Urothelium cell line (cell line): ENCODE data around the gene HTATSF1.

Experiments used
- DNase-seq: peaks from one replicate; pipeline ENCODE4 v3.0.0; 2011; ENCODE audit warnings: low spot score, mixed read lengths
- FAIRE-seq: peaks from 2 replicates; lab custom pipeline; 2011; peaks lifted over from hg19 to GRCh38; lab: Jason Lieb, UNC

HTATSF1 gene

DNA sequence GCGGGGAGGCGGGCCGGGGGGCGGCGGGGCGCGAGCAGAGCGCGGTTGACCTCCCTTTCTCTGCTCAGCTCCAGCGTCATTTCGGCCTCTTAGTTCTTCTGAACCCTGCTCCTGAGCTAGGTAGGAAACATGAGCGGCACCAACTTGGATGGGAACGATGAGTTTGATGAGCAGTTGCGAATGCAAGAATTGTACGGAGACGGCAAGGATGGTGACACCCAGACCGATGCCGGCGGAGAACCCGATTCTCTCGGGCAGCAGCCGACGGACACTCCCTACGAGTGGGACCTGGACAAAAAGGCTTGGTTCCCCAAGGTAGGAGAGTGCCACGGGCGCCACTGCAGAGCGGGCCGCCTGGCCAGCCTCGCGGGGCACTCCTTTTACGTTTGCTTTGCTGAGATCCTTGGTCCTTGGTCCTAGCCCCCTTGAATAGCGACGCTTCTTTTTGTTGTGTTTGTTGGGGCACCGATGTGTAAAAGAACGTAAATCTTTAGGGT is at the start of gene HTATSF1:
HTATSF1 (plus strand) TSS at position 37 of the 497 bp plus-strand sequence; CDS start at position 130, 93 bp downstream.
- DNase-seq (no peak), FAIRE-seq (no peak)

DNA sequence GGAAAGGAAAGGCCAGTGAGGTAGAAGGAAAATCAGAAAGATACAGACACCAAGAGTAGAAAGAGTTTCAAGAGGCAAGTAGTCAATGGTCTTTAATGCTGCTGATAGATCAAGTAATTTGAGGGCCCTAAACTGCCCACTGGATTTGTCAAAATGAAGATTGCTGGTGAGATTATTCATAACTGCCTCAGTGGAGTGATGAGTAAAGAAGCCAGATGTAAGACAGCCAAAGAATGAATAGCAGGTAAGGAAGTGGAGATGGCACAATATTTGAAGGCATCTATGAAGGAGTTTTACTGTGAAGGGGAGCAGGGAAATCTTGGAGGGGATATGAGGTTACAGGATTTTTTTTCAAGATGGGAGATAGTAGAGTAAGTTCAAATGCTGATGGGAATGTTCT is 49.4 kb upstream of the HTATSF1 start:
- no peak for FAIRE-seq

DNA sequence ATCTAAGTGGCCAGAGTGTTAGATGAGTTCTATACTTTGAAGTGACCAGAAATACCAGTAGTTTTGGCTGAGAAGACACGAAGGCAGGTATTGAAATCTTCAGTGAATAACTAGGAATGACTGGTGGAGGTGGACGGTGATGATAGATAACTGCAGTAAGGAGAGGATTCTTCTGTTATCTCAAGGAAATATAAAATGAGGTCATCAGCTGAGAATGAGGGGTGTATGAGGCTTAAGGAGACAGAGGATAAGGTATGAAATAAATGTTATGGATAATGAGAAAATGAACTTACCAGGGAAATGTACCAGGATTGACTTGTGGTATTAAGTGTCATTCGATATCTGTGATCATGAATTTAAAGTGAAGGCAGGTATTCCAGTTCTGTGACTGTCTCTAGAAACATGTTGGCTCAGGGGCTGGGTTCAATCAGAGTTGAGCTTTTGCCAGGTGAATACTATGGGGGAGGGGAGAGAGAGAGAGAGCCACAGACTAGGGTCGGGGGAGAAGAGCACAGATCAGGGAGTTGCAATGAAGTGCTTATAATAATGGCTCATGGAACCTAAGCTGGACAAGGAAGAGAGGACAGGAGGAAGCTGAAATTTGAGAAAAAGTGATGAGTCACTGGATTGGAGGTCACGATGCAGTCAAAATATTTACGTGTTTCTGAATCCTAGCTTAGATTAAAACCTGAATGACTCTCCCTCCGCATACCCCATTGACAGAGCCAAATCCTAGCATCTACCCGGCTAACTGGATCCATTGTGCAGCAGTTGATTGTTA is 47.2 kb upstream of the HTATSF1 start:
- DNase-seq (no peak), FAIRE-seq (no peak)

More for the DNA sequence above, 49.4 kb upstream of the HTATSF1 start:
- no peak for DNase-seq

- no peak for FAIRE-seq
- no peak for DNase-seq
Observed at GRCh38 chrX:136452614-136453013, 44.8 kb upstream of the HTATSF1 start.

GRCh38 chrX:136453114-136453513 is 44.3 kb upstream of the HTATSF1 start:
- DNase-seq (no peak), FAIRE-seq (no peak)

- FAIRE-seq (no peak), DNase-seq (no peak)
Observed at GRCh38 chrX:136453771-136454170, 43.6 kb upstream of the HTATSF1 start.

GRCh38 chrX:136456133-136456532 is 41.3 kb upstream of the HTATSF1 start:
- FAIRE-seq (no peak), DNase-seq (no peak)

DNA sequence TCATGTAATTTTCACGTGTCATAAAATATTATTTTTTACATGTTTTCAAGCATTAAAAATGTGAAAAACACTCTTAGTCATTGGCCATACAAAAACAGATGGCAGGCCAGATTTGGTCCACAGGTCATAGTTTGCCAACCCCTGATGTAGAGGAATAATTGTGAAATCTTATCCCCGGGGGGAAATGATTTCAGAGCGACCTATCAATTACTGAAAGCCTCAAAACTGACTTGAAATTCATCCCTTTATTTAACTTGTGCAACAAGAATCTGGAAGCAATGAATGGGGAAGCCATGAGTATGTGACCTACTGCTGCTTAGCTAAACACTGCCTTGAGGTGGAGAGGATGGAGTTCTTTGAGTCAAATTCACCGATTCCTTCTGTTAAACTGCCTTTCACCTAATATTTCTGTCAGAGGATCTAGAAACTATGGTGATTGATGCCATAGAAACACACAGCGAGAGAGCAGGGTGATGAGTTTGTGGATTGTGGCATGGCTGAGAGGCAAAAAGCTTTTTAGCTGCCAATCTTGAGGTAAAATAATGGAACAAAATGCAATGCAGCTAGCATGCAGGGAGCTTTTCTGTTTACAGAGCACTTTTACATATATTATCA is 40.0 kb upstream of the HTATSF1 start:
- FAIRE-seq: no peak
- DNase-seq: no peak

DNA sequence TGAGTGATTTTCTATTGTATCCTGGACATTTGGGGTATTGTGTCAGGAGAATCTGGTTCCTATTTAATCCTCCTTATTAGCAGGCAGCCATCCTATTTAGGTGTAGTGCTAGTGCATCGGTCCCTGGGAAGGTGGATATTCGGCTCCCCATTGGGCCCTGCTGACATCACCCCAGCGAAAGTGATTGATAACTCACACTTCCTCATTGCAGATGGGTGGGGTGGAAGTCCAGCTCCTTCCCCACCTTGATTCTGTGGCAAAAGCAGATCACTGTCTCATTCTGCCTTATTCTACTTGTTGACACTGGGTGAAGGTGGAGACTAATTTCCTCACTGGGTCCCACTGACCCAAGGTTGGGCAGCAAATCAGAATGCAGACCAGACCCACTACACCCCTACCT is 32.8 kb upstream of the HTATSF1 start:
- no peak for DNase-seq
- no peak for FAIRE-seq

DNA sequence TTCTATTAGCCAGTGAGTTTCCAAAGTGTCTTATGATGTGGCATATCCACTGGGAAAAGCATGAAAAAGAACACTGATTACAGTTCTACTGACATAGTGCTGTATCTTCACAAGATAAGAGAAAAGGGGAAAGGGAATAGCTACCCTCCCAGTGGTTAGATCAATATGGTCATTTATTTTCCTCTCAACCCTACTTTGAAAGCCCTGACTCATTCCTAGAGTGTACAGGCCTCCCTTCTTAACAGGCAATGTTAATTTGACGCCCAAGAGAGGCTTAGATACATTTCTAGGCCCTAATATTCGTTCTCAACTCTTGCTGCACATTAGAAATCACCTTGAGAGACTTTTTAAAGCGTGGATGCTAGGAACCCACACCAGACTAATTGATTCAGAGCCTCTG is 30.1 kb upstream of the HTATSF1 start:
- no peak for DNase-seq
- no peak for FAIRE-seq

GRCh38 chrX:136468391-136469103 is 28.8 kb upstream of the HTATSF1 start:
- DNase-seq (no peak), FAIRE-seq (no peak)

DNA sequence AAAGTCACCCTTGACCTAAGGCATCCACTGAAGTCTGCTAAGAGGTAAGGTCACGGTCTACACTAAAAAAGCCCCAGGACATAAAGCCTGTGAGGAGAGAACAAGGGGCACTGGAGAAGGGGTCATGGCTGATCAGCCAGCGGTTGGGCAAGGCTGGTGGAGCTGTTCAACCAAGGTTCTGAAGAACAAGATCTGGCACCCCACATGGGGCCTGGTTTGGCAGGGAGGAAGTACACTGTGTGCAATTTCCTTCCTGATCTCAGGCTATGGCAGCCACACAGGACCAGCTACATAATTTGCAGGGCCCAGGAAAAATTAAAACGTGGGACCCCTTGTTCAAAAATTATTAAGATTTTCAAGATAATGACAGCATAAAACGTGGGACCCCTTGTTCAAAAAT is 23.7 kb upstream of the HTATSF1 start:
- DNase-seq (no peak), FAIRE-seq (no peak)

GRCh38 chrX:136475236-136475635 is 22.2 kb upstream of the HTATSF1 start:
- DNase-seq (no peak), FAIRE-seq (no peak)

DNA sequence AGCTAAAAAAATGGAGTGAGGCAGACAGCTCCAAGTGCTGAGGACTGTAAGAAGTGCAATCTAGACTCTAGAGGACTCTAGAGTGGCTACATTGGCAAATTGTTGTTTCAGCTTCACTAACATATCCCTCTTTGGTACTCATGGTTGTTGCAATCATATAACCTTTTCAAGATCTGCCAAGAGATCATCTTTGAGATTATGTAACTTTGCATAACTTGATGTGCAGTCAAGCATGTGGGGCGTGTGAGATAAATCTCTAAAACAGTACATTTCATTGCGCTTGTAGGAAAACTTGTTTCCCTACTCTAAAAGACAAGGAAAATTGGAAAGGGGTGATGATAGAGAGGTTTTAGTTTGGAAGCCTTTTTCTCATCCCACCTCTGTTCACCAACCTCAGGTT is 20.9 kb upstream of the HTATSF1 start:
- DNase-seq (no peak), FAIRE-seq (no peak)

- no peak for FAIRE-seq
- DNase-seq: no peak
Observed at GRCh38 chrX:136477026-136477425, 20.4 kb upstream of the HTATSF1 start.

DNA sequence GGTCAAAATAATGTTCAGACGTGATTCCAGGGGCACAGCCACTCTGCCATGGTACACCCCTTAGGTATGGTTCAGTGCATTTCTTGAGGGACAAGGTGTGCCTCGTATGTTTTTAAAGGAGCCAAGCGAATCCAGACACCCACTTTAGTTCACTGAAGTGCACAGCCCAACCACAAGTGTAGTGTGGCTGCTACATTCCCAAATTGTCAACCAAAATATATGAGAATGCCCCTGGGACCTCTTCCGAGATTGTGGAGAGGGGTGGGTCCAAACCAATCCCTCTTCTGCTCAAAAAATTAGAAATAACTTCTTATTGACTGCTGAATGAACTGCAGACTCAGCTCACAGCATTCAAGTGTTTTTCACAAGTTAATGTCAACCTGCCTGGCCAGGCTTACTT is 17.0 kb upstream of the HTATSF1 start:
- FAIRE-seq (no peak), DNase-seq (no peak)

GRCh38 chrX:136487647-136488046 is 9.7 kb upstream of the HTATSF1 start, which contains the start of gene BRS3:
BRS3 (plus strand) TSS chrX:136487947; CDS start chrX:136488115, 168 bp downstream.
- no peak for DNase-seq
- no peak for FAIRE-seq

- no peak for FAIRE-seq
- no peak for DNase-seq
Observed at GRCh38 chrX:136488706-136489105, 8.7 kb upstream of the HTATSF1 start.

DNA sequence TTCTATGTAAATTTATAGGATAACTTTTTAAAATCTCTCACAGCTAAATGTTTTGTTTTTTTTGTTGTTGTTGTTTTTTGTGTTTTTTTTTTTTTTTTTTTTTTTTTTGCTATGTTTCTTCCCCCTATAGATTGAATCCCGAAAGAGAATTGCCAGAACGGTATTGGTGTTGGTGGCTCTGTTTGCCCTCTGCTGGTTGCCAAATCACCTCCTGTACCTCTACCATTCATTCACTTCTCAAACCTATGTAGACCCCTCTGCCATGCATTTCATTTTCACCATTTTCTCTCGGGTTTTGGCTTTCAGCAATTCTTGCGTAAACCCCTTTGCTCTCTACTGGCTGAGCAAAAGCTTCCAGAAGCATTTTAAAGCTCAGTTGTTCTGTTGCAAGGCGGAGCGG is 5.6 kb upstream of the HTATSF1 start:
- FAIRE-seq: no peak
- DNase-seq: no peak

DNA sequence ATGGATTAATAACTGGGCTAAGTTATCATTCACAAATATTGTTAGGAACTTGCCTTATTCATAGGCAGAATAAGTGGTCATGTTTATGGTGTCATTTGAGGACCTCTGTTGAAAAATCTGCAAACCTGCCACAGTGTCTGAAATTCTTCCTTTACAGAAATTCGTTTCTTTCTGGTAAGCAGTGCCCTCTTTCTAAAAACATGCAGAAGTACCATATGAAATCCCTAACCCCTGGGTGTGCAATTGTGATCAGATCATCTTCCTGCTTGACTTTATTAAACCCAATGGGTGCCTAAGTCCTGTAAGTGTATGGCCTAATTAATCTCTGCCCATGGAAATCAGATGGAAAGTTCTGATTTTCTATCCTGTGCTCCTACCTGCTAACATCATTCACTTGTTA is 4.4 kb upstream of the HTATSF1 start:
- DNase-seq (no peak), FAIRE-seq (no peak)

GRCh38 chrX:136495043-136495442 is 2.3 kb upstream of the HTATSF1 start:
- DNase-seq (no peak), FAIRE-seq (no peak)
